ENCODE measurements around the gene FBXL22.

The FBXL22 gene

DNA sequence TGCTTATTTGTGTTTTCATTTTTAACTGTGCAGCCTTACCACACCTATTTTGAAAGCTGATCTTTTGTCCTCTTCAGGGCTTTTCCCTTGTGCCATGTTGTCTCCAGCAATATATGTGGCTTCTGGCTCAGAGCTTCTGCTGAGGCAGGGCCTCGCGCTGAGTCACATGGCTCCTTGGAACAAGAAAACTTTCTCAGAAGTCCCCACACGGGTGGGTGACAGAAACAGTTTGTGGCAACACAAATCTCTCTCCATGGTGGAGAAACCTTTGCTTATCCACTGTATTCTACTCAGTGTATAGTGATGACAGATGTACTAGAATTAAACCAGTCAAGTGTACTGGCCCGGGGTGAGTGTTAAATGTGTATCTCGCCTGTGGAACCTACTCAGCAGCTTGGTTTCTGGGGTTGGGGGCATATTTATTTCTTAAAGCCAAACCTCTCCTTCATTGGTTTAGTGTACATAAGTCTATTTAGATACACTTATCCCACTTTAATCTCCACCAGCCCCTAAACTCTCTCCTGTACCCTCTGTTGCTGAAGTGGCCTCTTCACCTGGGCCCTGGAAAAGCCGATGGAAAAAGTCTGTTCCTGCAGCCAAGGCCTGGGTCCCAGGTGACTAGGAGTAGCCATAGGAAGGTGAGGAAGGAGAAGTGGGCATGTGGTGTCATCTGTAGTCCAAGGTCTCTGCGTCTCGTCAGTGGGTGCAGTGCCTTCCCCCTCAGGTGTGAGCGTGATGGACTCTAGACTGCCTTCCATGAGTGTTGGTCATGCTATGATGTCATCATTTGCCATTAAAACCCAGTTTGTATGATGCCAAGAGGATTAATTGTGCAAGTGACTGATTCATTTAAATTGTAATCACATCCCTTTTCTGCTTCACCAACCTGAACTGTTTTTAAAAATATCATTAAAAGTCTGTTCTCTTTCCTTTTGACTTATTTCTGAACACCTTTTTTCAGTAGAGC is 3.2 kb upstream of the FBXL22 start:
- DNase-seq = no peak

DNA sequence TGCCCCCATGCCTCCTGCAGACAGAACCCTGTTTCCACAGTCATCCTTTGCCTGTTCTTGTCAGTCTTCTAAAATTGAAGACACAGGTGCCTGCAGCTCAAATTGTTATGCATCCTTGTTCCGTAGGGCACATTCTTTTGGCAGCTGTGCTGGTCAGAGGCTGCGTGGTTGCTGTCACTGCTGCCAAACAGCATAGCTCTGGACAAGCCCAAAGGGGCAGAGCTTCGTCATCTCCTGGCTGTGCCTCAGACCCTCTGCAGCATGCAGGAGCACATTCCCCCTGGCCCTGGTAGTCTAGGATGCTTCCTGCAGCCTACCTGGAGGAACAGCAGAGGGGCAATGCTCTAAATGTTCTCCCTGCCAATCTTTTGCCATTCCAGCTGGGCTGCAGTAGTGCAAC is 2.1 kb upstream of the FBXL22 start:
- no peak for DNase-seq

DNA sequence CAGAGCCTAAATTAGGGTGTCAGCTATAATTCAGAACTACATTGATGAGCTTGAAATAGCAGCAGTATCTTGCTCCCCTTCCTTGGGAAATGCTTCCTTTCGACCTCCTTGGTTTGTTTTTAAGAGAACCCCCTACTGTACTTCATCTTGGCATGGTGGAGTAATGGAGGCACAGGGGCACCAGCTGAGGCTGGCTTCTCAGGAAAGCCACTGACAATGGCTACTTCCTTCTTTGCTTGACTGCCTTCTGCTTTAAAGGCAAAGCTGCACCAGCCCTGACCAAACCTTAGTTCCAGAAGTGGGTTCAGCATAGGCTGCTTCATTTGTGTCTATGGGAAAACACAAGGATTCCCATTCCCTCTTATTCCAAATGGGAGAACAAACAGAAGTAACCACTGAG is 1.5 kb upstream of the FBXL22 start:
- no peak for DNase-seq

DNA sequence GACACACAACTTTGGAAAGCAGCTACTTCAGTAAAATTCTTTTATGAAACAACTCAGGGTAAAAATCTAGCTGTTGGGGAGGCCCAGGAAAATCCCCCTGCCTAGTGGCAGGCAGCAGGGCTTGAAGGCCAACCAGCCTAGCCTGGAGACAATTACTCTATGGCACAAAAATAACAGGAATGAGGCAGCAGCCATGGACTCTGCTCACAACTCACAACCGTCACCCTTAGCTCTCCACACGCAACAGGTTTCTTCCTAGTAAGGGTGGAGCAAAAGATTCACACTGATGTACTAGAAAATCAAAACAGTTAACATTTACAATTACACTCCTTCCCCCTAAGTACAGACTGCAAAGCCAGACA is 530 bp upstream of the FBXL22 start:
- no peak for DNase-seq

DNA sequence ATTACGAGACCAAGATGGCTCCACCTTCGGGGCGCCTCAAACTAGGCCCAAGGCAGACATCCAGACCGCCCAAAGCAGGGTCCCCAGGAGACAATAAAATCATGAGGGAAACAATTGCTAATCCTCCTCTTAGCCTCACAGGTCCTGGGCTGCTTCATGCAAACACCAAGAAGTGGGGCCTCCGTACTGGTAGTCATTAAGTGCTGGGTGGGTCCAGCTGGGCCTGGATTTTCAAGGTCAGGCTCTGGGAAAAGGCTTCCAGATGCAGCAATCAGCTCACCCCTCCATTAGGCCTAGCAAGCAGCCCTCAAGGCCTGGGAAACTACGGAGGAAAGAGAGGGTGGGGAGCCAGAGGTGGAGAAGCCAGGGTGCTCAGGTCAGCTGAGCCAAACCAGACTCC is 634 bp downstream of the FBXL22 start:
- DNase-seq = no peak

DNA sequence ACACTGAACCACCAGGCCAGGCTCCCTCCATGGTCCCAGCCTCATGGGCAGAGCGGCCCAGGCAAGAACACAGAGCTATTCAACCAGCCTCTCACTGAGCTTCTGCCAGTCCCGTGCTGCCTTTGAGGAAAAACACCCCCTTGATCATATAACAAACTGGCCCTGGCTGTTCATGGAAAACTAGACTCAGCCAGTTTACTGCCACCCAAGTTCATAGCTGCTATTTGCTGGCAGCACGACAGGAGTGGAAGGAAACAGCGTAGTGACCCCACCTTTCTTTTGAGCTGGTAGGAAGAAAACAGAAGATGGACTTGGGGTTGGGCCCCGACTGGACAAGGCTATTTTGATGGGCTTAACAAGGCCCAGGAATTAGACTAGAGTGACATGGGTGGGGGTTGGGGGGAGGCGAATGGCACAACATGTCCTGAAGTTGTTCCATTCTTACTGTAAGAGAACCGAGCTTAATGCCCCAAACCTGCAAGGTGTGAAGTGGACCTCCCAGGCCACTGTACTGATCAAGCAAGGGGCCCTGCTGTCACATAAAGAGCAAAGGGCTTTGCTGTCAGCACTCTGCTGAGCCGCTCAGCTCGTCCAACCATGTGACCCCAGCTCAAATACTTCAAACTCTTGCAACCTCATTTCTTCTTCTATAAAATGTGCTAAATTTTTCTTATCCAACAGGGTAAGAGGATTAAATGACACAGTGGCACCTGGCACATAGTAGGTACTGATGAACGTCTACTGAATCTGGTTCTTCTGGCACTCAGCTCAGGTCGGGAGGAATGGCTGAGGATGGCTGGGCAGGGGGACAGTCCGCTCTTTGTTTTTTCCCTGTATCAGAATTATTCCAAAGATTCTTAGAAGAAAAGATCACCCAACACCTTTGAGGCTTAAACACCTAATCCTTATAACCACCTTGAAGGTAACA is 1.6 kb downstream of the FBXL22 start:
- DNase-seq = no peak

DNA sequence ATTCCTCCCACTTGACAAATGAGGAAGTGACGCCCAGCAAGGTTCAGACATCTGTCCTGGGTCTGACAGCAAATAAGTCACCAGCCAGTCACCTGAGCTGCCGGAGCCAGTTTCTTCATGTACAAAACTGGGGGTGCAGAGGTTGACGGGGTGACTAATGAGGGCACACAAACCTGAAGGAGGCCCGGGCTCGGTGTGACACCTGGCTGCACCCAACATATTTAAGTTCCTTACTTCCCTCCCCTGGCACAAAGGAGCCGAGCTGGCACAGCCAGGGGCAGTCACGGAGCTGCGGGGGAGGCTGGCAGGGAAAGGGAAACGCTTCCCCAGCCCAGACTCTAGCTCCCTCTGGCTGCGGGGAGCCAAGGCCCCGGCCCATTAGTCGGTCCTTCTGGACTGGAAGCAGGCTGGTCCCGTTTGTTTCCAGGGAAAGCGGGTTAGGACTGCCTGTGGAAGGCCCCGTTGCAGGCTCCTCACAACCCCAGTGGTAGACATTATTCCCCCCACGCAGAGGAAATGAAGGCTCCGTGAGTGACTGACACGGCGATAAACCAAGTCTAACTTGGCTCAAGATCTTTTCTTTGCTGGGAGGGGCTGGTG is 2.3 kb downstream of the FBXL22 start:
- no peak for DNase-seq

DNA sequence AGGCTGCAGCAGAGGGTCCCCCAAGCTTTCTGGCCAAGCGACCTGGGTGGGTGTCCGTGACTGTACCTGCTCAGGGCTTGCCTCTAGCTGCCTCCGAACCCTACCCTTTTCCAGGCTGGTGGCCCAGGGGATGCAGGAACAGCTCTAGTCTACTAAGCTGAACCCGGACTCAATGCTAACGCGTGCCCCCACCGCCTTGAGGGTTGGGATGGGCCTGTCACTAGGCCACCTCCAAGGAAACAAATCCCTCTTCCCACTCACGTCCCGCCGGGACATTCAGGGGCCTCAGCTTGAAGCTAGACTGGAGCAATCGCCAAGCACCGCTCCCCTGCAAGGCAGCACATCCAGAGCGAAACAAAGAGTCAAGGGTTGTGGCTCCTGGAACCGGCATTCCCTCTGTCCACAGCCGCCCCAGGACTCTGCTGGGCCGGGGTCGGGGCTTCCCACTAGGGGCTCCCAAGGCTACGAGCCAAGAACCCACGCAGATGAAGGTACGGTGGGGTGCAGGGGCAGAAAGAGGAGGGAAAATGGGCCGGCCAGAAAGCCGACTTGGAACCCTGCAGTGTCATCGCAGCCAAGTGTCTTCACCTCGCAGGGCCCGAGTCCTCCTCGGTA is 2.9 kb downstream of the FBXL22 start:
- DNase-seq = no peak

DNA sequence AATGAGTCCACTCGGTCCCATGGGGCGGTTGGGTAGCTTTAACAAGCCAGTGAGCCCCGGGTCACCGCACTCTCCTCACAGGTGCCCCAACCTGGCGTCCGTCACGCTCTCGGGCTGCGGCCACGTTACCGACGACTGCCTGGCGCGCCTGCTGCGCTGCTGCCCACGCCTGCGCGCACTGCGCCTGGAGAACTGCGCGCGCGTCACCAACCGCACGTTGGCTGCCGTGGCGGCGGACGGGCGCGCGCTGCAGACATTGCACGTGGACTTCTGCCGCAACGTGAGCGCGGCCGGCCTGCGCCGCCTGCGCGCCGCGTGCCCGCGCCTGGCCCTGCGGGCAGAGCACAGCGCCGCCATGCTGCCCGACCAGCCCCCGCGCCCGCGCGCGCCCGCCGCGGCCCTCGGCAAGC is 3.4 kb downstream of the FBXL22 start:
- DNase-seq = peak; percentile 96

DNA sequence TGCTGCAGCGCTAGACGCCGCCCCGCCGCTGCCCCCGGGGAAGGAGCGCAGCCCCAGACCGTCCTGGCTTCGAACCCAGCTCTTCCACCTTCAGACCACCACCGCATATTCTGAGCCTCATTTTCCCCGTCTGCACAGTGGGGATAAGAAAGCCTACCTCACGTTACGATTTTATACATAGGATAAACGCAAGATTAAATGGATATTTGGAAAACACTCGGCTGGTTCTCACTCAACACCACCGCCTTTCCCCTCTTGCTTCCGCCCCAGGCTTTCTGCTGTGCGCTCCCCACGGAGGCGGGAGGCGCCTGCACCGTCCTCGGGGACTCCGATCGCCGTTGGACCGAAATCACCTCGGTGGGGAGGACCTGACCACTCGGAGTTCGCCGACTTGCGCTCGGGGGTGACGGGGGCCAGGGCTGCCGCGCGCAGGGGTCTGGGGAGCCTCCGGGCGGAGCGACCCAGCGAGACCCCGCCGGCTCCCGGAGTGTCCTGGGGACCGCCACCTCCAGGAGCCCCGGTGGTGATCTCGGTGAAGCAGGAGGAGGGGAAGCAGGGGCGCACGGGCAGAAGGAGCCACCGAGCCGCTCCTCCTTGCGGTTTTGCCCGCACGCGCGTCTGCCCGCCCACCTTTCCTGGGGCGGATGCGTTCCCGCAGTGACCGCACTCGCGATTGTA is 4.0 kb downstream of the FBXL22 start:
- peak; percentile 79 for DNase-seq

DNA sequence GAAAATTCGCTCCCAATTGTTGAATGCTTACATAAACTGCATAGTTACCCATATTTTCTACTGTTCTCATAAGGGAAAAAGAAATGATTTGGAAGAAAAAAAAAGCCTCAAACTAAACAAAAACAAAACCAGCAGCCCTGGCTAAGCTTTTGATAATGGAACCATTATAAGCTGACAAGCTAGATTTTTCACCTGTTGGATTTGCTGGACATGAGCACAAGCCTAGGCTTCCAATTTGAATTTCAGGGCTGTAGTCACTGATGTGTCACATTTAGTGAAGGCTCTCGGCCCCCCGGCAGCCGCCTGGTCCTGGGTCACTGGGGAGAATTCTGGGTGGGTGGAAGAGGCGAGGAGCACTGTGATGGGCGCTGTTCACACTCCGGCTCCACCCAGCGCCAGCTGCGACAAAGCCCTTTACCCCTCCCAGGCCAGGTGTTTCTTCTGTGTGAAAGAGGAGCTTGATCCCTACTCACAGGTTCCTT is 4.6 kb downstream of the FBXL22 start:
- DNase-seq = no peak

DNA sequence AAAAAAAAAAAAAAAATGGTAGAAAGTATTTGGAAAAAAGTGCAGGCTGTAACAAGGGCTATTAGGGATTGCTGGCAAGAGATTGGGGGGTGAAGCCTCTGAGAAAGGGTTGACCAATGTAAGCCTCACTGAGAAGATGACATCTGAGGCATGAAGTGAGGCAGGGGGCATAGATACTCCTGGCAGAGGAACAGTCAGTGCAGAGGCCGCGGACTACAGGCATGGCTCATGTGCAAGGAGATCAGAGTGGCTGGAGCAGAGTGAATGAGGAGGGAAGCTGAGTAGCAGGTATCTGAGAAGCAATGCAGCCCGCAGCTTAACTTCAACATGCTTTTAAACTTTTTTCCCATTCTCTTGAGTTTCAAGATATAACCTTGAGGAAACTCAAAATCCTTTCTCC is 5.4 kb downstream of the FBXL22 start:
- DNase-seq = no peak

DNA sequence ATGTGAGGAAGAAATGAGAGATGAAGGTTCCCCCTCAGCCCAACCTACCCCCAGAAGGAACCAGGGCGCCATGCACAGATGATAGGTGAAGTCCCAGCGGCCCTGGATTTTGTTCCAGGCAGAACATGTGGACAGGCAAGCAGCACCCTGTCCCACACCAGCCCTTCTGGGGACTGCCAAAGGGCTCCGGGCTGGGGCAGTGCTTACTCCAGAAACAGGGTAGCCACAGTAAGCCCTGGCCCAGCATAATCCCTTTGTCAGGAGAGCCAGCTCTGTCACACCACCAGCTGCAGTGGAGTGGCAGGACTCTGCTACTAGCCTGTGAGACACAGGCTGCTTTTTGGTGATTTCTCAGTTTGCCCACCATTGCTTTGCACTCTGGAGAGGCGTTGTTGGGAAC is 6.3 kb downstream of the FBXL22 start:
- DNase-seq = no peak

DNA sequence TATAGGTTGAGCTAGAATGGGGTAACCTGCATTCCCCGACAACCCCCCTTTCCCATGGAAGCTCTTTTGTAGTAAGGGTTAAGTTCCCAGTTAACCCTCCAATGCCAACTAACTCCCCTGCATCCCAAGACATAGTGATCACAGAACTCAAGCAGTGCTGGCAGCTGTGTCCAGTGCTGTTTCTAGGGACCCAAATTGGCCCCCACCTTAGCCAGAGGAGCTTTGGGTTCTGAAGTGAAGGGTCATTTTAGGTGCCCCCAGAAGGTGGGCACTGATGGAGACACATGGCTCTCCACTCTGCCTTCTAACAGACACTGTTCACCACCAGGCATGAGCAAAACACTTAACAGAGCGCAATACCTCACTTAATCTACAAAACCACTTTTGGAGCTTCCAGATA is 7.1 kb downstream of the FBXL22 start:
- DNase-seq = no peak

DNA sequence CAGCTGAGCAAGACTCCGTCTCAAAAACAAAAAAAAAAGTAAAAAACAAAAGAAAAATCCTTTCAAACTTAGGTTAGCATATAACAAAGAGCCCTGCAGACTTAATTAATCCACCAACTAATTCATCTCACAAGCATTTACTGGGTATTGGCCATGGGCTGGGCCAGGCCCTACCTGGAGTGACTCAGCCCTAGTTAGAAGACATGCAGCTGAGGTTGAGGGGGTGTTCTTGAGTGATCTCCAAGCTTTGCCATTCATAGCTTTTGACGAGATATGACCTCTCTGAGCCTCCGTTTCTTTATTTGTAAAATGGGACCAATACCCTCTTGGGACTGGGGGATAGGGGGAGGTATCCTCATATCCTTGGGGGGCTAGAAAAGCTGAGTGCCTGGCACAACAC is 7.8 kb downstream of the FBXL22 start:
- DNase-seq = no peak

DNA sequence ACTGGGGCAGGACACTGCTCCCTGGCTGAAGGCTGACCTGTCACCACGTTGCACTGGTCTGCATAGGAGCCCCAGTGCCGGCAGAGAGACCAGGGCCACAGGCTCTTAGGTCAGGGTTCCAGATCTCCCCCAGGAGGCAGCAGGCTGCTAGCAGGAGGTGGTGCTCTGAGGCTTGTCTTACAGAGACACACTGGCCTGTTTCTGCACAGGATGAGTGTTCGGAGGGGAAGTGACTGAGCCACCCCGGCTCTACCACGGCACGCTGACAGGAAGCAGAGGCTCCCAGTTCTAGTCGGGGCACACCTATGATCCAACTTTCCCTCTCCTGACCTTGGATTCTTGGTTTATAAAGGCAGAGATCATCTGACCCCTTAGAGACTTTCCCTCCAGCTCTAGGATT is 8.6 kb downstream of the FBXL22 start:
- peak; percentile 76 for DNase-seq

DNA sequence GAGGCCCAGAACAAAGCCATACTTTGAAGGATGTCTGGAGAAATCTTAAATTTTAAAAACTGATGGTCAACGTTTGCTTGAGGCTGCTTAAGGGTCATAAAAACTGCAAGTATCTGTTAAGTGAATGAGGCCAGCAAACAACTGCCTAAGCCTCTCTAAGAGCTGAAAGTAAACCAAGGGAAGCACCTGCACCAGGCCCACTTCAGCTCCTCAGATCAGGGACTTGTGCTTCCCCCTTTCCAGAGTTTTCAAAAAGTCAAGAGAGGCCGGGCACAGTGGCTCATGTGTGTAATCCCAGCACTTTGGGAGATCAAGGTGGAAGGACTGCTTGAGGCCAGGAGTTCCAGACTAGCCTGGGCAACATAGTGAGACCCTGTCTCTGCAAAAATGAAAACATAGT is 9.1 kb downstream of the FBXL22 start:
- no peak for DNase-seq

DNA sequence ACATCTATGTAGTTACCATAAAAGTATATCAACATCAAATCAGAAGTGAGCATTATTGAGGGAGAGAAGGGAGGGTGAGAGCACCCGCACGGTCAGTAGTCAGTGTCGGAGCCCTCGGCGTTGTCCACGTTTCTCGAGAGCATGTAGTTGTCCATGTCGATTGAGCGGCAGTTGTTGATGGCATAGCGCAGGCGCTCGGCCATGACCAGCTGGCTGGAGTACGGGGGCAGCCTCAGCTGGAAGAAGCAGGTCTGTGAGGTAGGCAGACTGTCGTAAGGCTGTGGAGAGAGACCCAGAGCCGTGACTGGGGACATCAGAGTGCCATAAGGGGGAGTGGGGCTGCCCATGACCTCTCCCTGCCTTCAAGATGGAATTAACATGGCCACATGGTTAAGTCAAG is 11.8 kb downstream of the FBXL22 start:
- DNase-seq = no peak

DNA sequence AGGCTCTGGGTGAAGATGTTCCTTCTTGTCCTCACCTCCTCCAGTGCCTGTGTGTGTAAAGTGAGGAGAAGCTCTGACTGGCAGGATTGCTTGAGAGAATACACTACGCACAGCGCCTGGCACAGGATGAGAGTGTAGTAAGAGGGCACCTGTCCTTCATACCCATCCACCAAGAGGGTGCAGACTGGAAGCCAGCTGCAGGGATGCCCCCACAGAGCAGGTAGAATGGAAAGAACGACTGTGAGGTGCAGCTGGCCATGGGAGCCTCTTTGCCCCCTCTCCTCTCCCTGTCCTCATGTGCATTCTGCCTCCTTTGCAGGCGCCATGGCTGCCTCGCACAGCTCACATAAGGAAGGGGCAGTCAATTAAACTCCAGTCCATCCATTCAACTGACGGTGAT is 12.3 kb downstream of the FBXL22 start:
- no peak for DNase-seq

DNA sequence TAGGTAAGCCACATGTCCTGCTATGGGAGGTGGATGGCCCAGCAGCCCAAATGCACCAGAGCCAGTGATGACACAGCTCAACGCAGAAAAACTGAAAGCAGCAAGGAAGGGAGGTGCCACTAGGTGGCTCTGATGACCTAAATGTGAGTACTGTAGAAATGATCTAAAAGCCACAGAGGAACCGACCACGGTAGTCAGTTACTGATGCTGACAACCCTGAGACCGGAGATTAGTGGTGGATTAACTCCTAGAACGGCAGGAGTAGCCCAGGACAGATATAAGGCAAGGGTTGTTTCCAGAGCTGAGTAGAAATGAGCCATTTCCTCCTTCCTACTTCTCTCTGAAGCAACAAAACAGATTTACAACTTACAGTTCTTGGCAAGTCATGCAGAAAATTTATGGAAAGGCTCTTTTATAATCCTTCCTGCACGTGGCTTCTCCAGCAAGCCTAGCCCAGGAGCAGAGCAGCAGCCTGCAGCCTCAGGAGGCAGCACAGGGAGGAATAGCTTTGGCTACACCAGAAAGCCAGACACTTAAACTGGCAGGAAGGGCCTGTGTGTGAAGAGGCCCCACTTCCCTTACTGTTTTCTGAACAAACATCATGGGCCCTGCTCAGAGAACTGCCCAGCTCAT is 13.1 kb downstream of the FBXL22 start:
- no peak for DNase-seq

DNA sequence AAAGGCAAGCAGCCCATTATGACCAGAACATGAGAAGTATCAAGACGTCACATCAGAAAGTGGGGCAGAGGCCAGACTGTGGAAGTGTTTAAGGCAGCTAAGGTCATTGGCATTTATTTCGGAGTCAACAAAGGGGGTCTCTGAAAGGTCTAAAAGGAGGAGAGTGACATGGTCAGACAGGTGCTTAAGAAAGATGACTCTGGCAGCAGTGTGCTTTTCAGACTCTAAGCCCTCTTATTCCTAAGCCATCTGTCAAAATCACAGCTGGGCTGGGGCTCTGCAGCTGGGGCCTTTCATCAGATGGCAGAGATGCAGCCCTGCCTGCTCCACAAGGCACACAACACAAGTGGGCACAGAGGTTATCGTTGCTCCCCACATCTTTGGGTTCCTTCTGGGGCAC is 14.0 kb downstream of the FBXL22 start:
- DNase-seq = no peak

DNA sequence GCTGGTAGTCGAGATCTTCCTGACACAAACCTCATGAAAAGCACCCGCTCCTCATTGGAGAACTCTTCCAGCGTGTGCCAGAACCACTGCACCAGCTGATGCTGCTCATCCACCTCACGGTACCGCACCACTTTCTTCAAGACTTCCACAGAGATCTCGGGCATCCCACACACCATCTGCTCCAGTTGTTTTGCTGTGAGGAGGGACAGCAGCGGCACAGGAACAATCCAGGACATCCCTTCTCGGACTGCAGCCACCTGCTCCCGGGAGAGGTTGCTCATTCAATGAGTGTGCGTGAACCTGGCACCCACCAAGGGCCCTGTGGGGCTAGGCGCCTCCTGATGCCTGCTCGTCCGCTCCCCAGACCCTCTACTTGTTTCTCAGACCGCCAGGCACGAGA is 15.1 kb downstream of the FBXL22 start:
- no peak for DNase-seq
